Measurements from ENCODE around the gene MED22. TPM values are rescaled to one million over a fixed set of nuclear protein-coding genes. Genes with fewer than 3 reads are reported as not detected.

Gene MED22
- total RNA-seq, 1 experiment from 2014 or later: 26.2 TPM

GRCh38 chr9:133389025-133389557 is 41.2 kb upstream of the MED22 start:
- POLR2A ChIA-PET: no interaction called here
- in situ Hi-C loops (cut with HindIII; ENCODE audit: low pct_unique_long_range_greater_than_20kb, low sequenced_read_pairs): no loop called here
- CTCF ChIA-PET: no interaction called here
- H3K4me1 ChIP-seq (ENCODE audit: control insufficient read depth, insufficient read depth, low read length): no peaks in the 10 kb centered on the region
- no peaks in the 10 kb centered on the region for H3K36me3 ChIP-seq (ENCODE audit: control insufficient read depth, insufficient read depth, low read length)
- TF ChIP-seq CTCF (IDR thresholded peaks at IDR 0.05) (no peak), SIN3A (IDR thresholded peaks at IDR 0.05; ENCODE audit: borderline replicate concordance, insufficient read depth, low read depth, low read length) (no peak), TCF7L2 (IDR thresholded peaks at IDR 0.05; ENCODE audit: low read depth, low read length) (no peak), REST (IDR thresholded peaks at IDR 0.05; ENCODE audit: insufficient read depth in 1 of 2, low read depth in 2 of 2, low read length in 1 of 2) (no peak), POLR2AphosphoS5 (IDR thresholded peaks at IDR 0.05; ENCODE audit: low read depth, low read length) (no peak)
- intact Hi-C loops (cut with micrococcal nuclease; ENCODE audit: unreplicated experiment): no loop called here
- ATAC-seq (no peak), DNase-seq (ENCODE audit: low read depth, low spot score) (no peak)
- H3K27me3 ChIP-seq (ENCODE audit: control insufficient read depth, insufficient read depth, low read length): no peaks in the 10 kb centered on the region
- no peak overlapping the region for H3K27ac ChIP-seq (ENCODE audit: low read length)
- BruUV-seq (replicated peaks): no TSS peak
- no peaks in the 10 kb centered on the region for H3K9me3 ChIP-seq (ENCODE audit: control insufficient read depth, insufficient read depth, low read depth, low read length)
- H3K4me3 ChIP-seq (ENCODE audit: low read depth in 2 of 2, low read length in 2 of 2): no peak overlapping the region

GRCh38 chr9:133387680-133388079 is 39.7 kb upstream of the MED22 start:
- CTCF ChIA-PET: no interaction called here

More at GRCh38 chr9:133387680-133388079, 39.7 kb upstream of the MED22 start:
- intact Hi-C loops (cut with micrococcal nuclease; ENCODE audit: unreplicated experiment) (no loop called here), in situ Hi-C loops (cut with HindIII; ENCODE audit: low pct_unique_long_range_greater_than_20kb, low sequenced_read_pairs) (no loop called here)
- no peak overlapping the region for H3K4me3 ChIP-seq (ENCODE audit: low read depth in 2 of 2, low read length in 2 of 2)
- BruUV-seq (replicated peaks): no TSS peak
- H3K4me1 ChIP-seq (ENCODE audit: control insufficient read depth, insufficient read depth, low read length): no peaks in the 10 kb centered on the region
- no peaks in the 10 kb centered on the region for H3K27me3 ChIP-seq (ENCODE audit: control insufficient read depth, insufficient read depth, low read length)
- ATAC-seq (no peak), DNase-seq (ENCODE audit: low read depth, low spot score) (no peak)
- no peaks in the 10 kb centered on the region for H3K36me3 ChIP-seq (ENCODE audit: control insufficient read depth, insufficient read depth, low read length)
- POLR2A ChIA-PET: no interaction called here
- TF ChIP-seq SIN3A (IDR thresholded peaks at IDR 0.05; ENCODE audit: borderline replicate concordance, insufficient read depth, low read depth, low read length) (no peak), TCF7L2 (IDR thresholded peaks at IDR 0.05; ENCODE audit: low read depth, low read length) (no peak), POLR2AphosphoS5 (IDR thresholded peaks at IDR 0.05; ENCODE audit: low read depth, low read length) (no peak), CTCF (IDR thresholded peaks at IDR 0.05) (no peak), REST (IDR thresholded peaks at IDR 0.05; ENCODE audit: insufficient read depth in 1 of 2, low read depth in 2 of 2, low read length in 1 of 2) (no peak)
- H3K9me3 ChIP-seq (ENCODE audit: control insufficient read depth, insufficient read depth, low read depth, low read length): no peaks in the 10 kb centered on the region
- H3K27ac ChIP-seq (ENCODE audit: low read length): no peak overlapping the region
